ENCODE data around the gene ZNF579. TPM values are rescaled to one million over a fixed set of nuclear protein-coding genes. Genes with fewer than 3 reads are reported as not detected.

Gene ZNF579
- polyA plus RNA-seq, 2 of the 4 experiments (the other 2 are of a cell fraction): 6.5 to 16.2 TPM

DNA sequence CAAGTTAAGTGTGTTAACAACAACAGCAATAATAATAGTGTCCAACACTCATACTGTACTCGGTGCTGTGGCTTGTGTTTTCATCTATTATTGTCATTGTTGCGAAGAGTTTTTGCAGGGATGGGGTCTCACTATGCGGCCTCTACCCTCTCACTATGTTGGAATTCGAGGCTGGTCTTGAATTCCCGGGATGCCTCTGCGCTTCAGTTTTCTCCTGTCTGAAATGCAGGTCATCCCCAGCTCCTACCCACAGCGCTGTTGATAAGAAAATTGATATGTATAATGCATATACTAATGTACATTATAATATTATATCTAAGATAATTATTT, 30.4 kb downstream of the ZNF579 start (continued):
- TF ChIP-seq TP53 (CRISPR knock-in tag; IDR thresholded peaks at IDR 0.05): no peak
- no peak for TF ChIP-seq ZFP36 (IDR thresholded peaks at IDR 0.05; ENCODE audit: borderline replicate concordance, partially characterized antibody)
- TF ChIP-seq, protein P1, sequence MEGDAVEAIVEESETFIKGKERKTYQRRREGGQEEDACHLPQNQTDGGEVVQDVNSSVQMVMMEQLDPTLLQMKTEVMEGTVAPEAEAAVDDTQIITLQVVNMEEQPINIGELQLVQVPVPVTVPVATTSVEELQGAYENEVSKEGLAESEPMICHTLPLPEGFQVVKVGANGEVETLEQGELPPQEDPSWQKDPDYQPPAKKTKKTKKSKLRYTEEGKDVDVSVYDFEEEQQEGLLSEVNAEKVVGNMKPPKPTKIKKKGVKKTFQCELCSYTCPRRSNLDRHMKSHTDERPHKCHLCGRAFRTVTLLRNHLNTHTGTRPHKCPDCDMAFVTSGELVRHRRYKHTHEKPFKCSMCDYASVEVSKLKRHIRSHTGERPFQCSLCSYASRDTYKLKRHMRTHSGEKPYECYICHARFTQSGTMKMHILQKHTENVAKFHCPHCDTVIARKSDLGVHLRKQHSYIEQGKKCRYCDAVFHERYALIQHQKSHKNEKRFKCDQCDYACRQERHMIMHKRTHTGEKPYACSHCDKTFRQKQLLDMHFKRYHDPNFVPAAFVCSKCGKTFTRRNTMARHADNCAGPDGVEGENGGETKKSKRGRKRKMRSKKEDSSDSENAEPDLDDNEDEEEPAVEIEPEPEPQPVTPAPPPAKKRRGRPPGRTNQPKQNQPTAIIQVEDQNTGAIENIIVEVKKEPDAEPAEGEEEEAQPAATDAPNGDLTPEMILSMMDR (IDR thresholded peaks at IDR 0.05): peak; percentile 28; the same call in 1 of the 3 replicates

- peak overlapping the region; percentile 38 for H3K4me3 ChIP-seq
- TF ChIP-seq GATA3 (IDR thresholded peaks at IDR 0.05; ENCODE audit: borderline replicate concordance): peak; percentile 82; the same call in 1 of the 2 replicates
- TF ChIP-seq JUNB (IDR thresholded peaks at IDR 0.05): peak; percentile 92
- TF ChIP-seq ZFP36 (IDR thresholded peaks at IDR 0.05; ENCODE audit: borderline replicate concordance, partially characterized antibody): no peak
- TF ChIP-seq ZNF302 (CRISPR knock-in tag; IDR thresholded peaks at IDR 0.05): no peak
- TF ChIP-seq, protein P2, sequence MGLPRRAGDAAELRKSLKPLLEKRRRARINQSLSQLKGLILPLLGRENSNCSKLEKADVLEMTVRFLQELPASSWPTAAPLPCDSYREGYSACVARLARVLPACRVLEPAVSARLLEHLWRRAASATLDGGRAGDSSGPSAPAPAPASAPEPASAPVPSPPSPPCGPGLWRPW (IDR thresholded peaks at IDR 0.05): no peak
- TF ChIP-seq NPAS2 (CRISPR knock-in tag; IDR thresholded peaks at IDR 0.05; ENCODE audit: borderline replicate concordance): no peak
- no peak; a peak in 1 of 5 replicates for TF ChIP-seq JUN (IDR thresholded peaks at IDR 0.05)
- no peak for TF ChIP-seq KDM1A (IDR thresholded peaks at IDR 0.05; ENCODE audit: low read depth)
- TF ChIP-seq, protein P3, sequence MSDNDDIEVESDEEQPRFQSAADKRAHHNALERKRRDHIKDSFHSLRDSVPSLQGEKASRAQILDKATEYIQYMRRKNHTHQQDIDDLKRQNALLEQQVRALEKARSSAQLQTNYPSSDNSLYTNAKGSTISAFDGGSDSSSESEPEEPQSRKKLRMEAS (IDR thresholded peaks at IDR 0.05): peak; percentile 58
- TF ChIP-seq MAZ (IDR thresholded peaks at IDR 0.05; ENCODE audit: borderline replicate concordance, low read depth, low read length): no peak
- no peak for TF ChIP-seq KDM5A (IDR thresholded peaks at IDR 0.05)
- TF ChIP-seq REST (IDR thresholded peaks at IDR 0.05): no peak
- no peak for TF ChIP-seq BHLHE40 (IDR thresholded peaks at IDR 0.05; ENCODE audit: low read depth, low read length)
- TF ChIP-seq NR3C1 (IDR thresholded peaks at IDR 0.05): no peak
- TF ChIP-seq, protein P4, sequence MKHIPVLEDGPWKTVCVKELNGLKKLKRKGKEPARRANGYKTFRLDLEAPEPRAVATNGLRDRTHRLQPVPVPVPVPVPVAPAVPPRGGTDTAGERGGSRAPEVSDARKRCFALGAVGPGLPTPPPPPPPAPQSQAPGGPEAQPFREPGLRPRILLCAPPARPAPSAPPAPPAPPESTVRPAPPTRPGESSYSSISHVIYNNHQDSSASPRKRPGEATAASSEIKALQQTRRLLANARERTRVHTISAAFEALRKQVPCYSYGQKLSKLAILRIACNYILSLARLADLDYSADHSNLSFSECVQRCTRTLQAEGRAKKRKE (CRISPR knock-in tag; IDR thresholded peaks at IDR 0.05; ENCODE audit: low read depth): 0 out of 2 replicates have a peak, but pooled peaks have one; percentile 4
- no peak; the same call in 1 of the 2 replicates for TF ChIP-seq HOXB5 (CRISPR knock-in tag; IDR thresholded peaks at IDR 0.05)
- TF ChIP-seq FOSB (CRISPR knock-in tag; IDR thresholded peaks at IDR 0.05): no peak; the same call in 1 of the 2 replicates
- TF ChIP-seq CHD4 (IDR thresholded peaks at IDR 0.05; ENCODE audit: borderline replicate concordance): no peak
- TF ChIP-seq RNF2 (IDR thresholded peaks at IDR 0.05; ENCODE audit: borderline replicate concordance, low read depth): no peak
- TF ChIP-seq HOXB13 (CRISPR knock-in tag; IDR thresholded peaks at IDR 0.05; ENCODE audit: low read depth): peak; percentile 76
- peak; percentile 30; the same call in 1 of the 2 replicates for TF ChIP-seq E2F6 (IDR thresholded peaks at IDR 0.05; ENCODE audit: borderline replicate concordance, low read depth)
- no peak for TF ChIP-seq MAFK (IDR thresholded peaks at IDR 0.05; ENCODE audit: partially characterized antibody)
- no peak for TF ChIP-seq HEYL (CRISPR knock-in tag; IDR thresholded peaks at IDR 0.05)
- TF ChIP-seq FOSL2 (IDR thresholded peaks at IDR 0.05): no peak
- peak; percentile 98 for TF ChIP-seq FOSL2 (CRISPR knock-in tag; IDR thresholded peaks at IDR 0.05)
- no peak for TF ChIP-seq POLR2AphosphoS2 (conservative IDR thresholded peaks at IDR 0.05; ENCODE audit: low read length)
- peak; percentile 41 to 42; a peak in 2 of 5 replicates for TF ChIP-seq RAD21 (conservative IDR thresholded peaks at IDR 0.05 in 1 of 2, IDR thresholded peaks at IDR 0.05 in 1 of 2)
- no peak for TF ChIP-seq EP300 (IDR thresholded peaks at IDR 0.05)
- no peak for TF ChIP-seq TFCP2L1 (CRISPR knock-in tag; IDR thresholded peaks at IDR 0.05)
Observed at GRCh38 chr19:55549500-55550320, 30.9 kb downstream of the ZNF579 start.

More at GRCh38 chr19:55549500-55550320, 30.9 kb downstream of the ZNF579 start:
- FAIRE-seq (peak; percentile 74), DNase-seq (ENCODE audit: low read depth in 1 of 2, low spot score in 1 of 2) (peak; percentile 88), ATAC-seq (peak; percentile 74 to 75)
- CTCF ChIA-PET: interaction anchor here (0.7 to 7.6 kb wide), 22 partner anchors 12 to 409 kb away, joined by 3 to 43 read pairs (median 4); partner anchors contain the start of genes FIZ1, ZNF579 and ZNF865
- Histone ChIP-seq H3K9me3 (no peaks in the 10 kb centered on the region), H3K4me1 (peaks cover 76% of the 10 kb centered on the region), H3K27ac (peak overlapping the region; percentile 97 to 99), H3K4me2 (peak overlapping the region; percentile 82)
- 3% methylated on average over 36 of the region's 36 CpGs for WGBS (ENCODE audit: missing lambda C conversion rate)
- POLR2A ChIA-PET: interaction anchor here (0.5 to 4.7 kb wide), 17 partner anchors 20 to 409 kb away, joined by 3 to 44 read pairs (median 5); partner anchors contain the start of genes FIZ1, UBE2S, ZNF524 and ZNF579

All from A549 (cell line).